Loucy (cell line): ENCODE data around the gene WDPCP.
"Not testable (repeated sequence)": the region's sequence is repeated elsewhere in the genome, so short reads cannot be mapped to it uniquely, and the experiment has no call there.

Source experiments
- H2AFZ ChIP-seq: fragments of 200-600 bp; sonication (generic); 2 replicates; pipeline ENCODE4 v1.6.0; 2016; ENCODE audit warnings: antibody characterized with exemption, mild to moderate bottlenecking, low read length, moderate library complexity
- H3F3A ChIP-seq: fragments of 200-600 bp; 2 replicates; pipeline ENCODE4 v1.6.0; 2016; ENCODE audit warnings: antibody characterized with exemption, low read depth, mild to moderate bottlenecking
- H3K27me3 ChIP-seq: fragments of 200-600 bp; sonication (generic); 2 replicates; pipeline ENCODE4 v1.6.1; 2014; ENCODE audit warnings: low read length, mild to moderate bottlenecking; ENCODE audit not compliant: insufficient read depth, poor library complexity, severe bottlenecking
- H3K36me3 ChIP-seq: fragments of 200-600 bp; sonication (generic); 2 replicates; pipeline ENCODE4 v1.6.1; 2016; ENCODE audit warnings: low read length; ENCODE audit not compliant: insufficient read depth
- H3K4me1 ChIP-seq: fragments of 200-600 bp; sonication (generic); 2 replicates; pipeline ENCODE4 v1.5.1; 2014; ENCODE audit warnings: low read length, mild to moderate bottlenecking; ENCODE audit not compliant: insufficient read depth, poor library complexity, severe bottlenecking
- H3K4me2 ChIP-seq: fragments of 200-600 bp; sonication (generic); 2 replicates; pipeline ENCODE4 v1.6.0; 2014; ENCODE audit warnings: antibody characterized with exemption, low read length, low read depth, mild to moderate bottlenecking; ENCODE audit not compliant: poor library complexity, severe bottlenecking
- H3K4me3 ChIP-seq: fragments of 200-600 bp; sonication (generic); 2 replicates; pipeline ENCODE4 v1.5.1; 2014; ENCODE audit warnings: low read length, mild to moderate bottlenecking, mixed read lengths; ENCODE audit not compliant: poor library complexity, severe bottlenecking
- H3K79me2 ChIP-seq: fragments of 200-600 bp; sonication (generic); 2 replicates; pipeline ENCODE4 v1.6.1; 2014; ENCODE audit warnings: low read length; ENCODE audit not compliant: insufficient read depth
- H3K9ac ChIP-seq: fragments of 200-600 bp; sonication (generic); 2 replicates; pipeline ENCODE4 v1.6.0; 2014; ENCODE audit warnings: mild to moderate bottlenecking, low read depth, low read length, moderate library complexity; ENCODE audit not compliant: poor library complexity, severe bottlenecking
- H3K9me2 ChIP-seq: fragments of 200-600 bp; sonication (generic); replicated peaks from 2 replicates; pipeline ENCODE4 v1.6.1; 2016; ENCODE audit warnings: low read depth, low read length, mixed read lengths
- H3K9me3 ChIP-seq: fragments of 200-600 bp; sonication (generic); 2 replicates; pipeline ENCODE4 v1.6.1; 2014; ENCODE audit warnings: mild to moderate bottlenecking, antibody characterized with exemption, low read length, low read depth; ENCODE audit not compliant: insufficient read depth
- H4K20me1 ChIP-seq: fragments of 200-600 bp; sonication (generic); 2 replicates; pipeline ENCODE4 v1.6.0; 2014; ENCODE audit warnings: antibody characterized with exemption, low read length, mild to moderate bottlenecking; ENCODE audit not compliant: insufficient read depth, poor library complexity, severe bottlenecking
- EZH2phosphoT487 ChIP-seq: fragments of 200-600 bp; IDR thresholded peaks from 2 replicates; pipeline ENCODE4 v1.6.1; 2018; ENCODE audit warnings: antibody characterized with exemption, mild to moderate bottlenecking, moderate library complexity, borderline replicate concordance
- TF ChIP-seq, protein P1 (sequence below): fragments of 200-600 bp; sonication (generic); conservative IDR thresholded peaks from 2 replicates; pipeline ENCODE4 v1.5.1; 2014; ENCODE audit warnings: mild to moderate bottlenecking, antibody characterized with exemption, low read length

Gene WDPCP

DNA sequence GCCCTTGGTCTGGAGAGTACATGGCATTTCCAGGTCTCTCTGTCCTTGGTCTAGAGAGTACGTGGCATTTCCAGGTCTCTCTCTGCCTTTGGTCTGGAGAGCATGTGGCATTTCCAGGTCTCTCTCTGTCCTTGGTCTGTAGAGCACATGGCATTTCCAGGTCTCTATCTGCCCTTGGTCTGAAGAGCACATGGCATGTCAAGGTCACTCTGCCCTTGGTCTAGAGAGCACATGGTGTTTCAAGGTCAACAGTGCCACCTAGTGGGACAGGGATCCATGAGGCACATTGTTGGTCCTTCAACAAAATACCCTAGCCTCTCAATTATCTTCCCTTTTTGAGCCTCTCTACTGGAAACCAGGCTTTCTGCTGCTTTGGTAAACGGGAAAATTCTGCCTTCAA, 287.4 kb downstream of the WDPCP start:
- Histone ChIP-seq H3K9ac (no peak overlapping the region), H3K9me2 (no peaks in the 10 kb centered on the region), H3F3A (no peaks in the 10 kb centered on the region), H3K36me3 (peaks cover 10% of the 10 kb centered on the region; the same call in 1 of the 2 replicates), H3K27me3 (no peaks in the 10 kb centered on the region), H3K4me2 (no peak overlapping the region), H3K4me1 (no peaks in the 10 kb centered on the region), H3K79me2 (no peaks in the 10 kb centered on the region), H4K20me1 (no peaks in the 10 kb centered on the region), H3K9me3 (peaks cover 16% of the 10 kb centered on the region; the same call in 1 of the 2 replicates), H3K4me3 (no peak overlapping the region), H2AFZ (no peak overlapping the region)
- TF ChIP-seq EZH2phosphoT487, result no peak
- TF ChIP-seq, protein P1, sequence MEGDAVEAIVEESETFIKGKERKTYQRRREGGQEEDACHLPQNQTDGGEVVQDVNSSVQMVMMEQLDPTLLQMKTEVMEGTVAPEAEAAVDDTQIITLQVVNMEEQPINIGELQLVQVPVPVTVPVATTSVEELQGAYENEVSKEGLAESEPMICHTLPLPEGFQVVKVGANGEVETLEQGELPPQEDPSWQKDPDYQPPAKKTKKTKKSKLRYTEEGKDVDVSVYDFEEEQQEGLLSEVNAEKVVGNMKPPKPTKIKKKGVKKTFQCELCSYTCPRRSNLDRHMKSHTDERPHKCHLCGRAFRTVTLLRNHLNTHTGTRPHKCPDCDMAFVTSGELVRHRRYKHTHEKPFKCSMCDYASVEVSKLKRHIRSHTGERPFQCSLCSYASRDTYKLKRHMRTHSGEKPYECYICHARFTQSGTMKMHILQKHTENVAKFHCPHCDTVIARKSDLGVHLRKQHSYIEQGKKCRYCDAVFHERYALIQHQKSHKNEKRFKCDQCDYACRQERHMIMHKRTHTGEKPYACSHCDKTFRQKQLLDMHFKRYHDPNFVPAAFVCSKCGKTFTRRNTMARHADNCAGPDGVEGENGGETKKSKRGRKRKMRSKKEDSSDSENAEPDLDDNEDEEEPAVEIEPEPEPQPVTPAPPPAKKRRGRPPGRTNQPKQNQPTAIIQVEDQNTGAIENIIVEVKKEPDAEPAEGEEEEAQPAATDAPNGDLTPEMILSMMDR, result peak; percentile 65

- no peaks in the 10 kb centered on the region for H3K4me1 ChIP-seq
- TF ChIP-seq, protein P1, result no peak
- no peak for TF ChIP-seq EZH2phosphoT487
- no peak overlapping the region for H3K4me2 ChIP-seq
- H3F3A ChIP-seq, result no peaks in the 10 kb centered on the region
- no peak overlapping the region for H3K4me3 ChIP-seq
- no peaks in the 10 kb centered on the region for H4K20me1 ChIP-seq
- no peak overlapping the region for H3K9ac ChIP-seq
- H2AFZ ChIP-seq, result no peak overlapping the region
- H3K9me2 ChIP-seq, result no peaks in the 10 kb centered on the region
- H3K79me2 ChIP-seq, result no peaks in the 10 kb centered on the region
- H3K36me3 ChIP-seq, result no peaks in the 10 kb centered on the region
- H3K27me3 ChIP-seq, result no peaks in the 10 kb centered on the region
- H3K9me3 ChIP-seq, result peaks cover 10% of the 10 kb centered on the region; the same call in 1 of the 2 replicates
These were observed 300.3 kb downstream of the WDPCP start for GRCh38 chr2:63287956-63288355.

- not testable (repeated sequence) for H3K27me3 ChIP-seq, H3K79me2 ChIP-seq, H3K36me3 ChIP-seq, H4K20me1 ChIP-seq, H2AFZ ChIP-seq, H3F3A ChIP-seq, H3K9me2 ChIP-seq, H3K9ac ChIP-seq, H3K4me3 ChIP-seq, H3K4me1 ChIP-seq, H3K4me2 ChIP-seq, H3K9me3 ChIP-seq
These were observed 301.8 kb downstream of the WDPCP start for GRCh38 chr2:63286520-63286919.

GRCh38 chr2:63283273-63283672, 305.0 kb downstream of the WDPCP start:
- Histone ChIP-seq H3K9me2 (no peaks in the 10 kb centered on the region), H3K36me3 (no peaks in the 10 kb centered on the region; the same call in 1 of the 2 replicates), H3K4me1 (no peaks in the 10 kb centered on the region), H3K79me2 (no peaks in the 10 kb centered on the region), H2AFZ (no peak overlapping the region), H4K20me1 (no peaks in the 10 kb centered on the region), H3K9ac (no peak overlapping the region), H3K27me3 (no peaks in the 10 kb centered on the region), H3K9me3 (peaks cover 14% of the 10 kb centered on the region; the same call in 1 of the 2 replicates), H3K4me2 (no peak overlapping the region), H3K4me3 (no peak overlapping the region), H3F3A (no peaks in the 10 kb centered on the region)
- TF ChIP-seq EZH2phosphoT487, result no peak
- TF ChIP-seq, protein P1, result no peak
